Activated naive CD4-positive, alpha-beta T cell treated with anti-CD3 and anti-CD28 coated beads for 36 hours (primary cell): ENCODE data around the gene IFT52. TPM values are rescaled to one million over a fixed set of nuclear protein-coding genes. Genes with fewer than 3 reads are reported as not detected.
"Not testable (repeated sequence)": the region's sequence is repeated elsewhere in the genome, so short reads cannot be mapped to it uniquely, and the experiment has no call there.

ENCODE experiments used
- CTCF ChIA-PET: fragments of 350-600 bp; sonication (Branson Sonifier 250); formaldehyde crosslinking; loops from one replicate; lab custom pipeline; 2021; ENCODE audit warnings: antibody characterized with exemption; lab: Charles Lee
- DNase-seq: peaks from one replicate; pipeline ENCODE4 v3.0.0-alpha.2; 2020
- H3K27ac Mint-ChIP-seq: one replicate; pipeline ENCODE4 v1.8.0; 2021; ENCODE audit warnings: mild to moderate bottlenecking, mixed read lengths
- H3K27me3 Mint-ChIP-seq: one replicate; pipeline ENCODE4 v1.8.0; 2021; ENCODE audit warnings: low read depth, mixed read lengths
- H3K36me3 Mint-ChIP-seq: one replicate; pipeline ENCODE4 v1.8.0; 2021; ENCODE audit warnings: low read depth, mixed read lengths
- H3K4me1 Mint-ChIP-seq: one replicate; pipeline ENCODE4 v1.8.0; 2021; ENCODE audit warnings: low read depth, mixed read lengths
- H3K4me3 Mint-ChIP-seq: one replicate; pipeline ENCODE4 v1.8.0; 2021; ENCODE audit warnings: mild to moderate bottlenecking, moderate library complexity, mixed read lengths
- H3K9me3 Mint-ChIP-seq: one replicate; pipeline ENCODE4 v1.8.0; 2021; ENCODE audit warnings: mixed read lengths
- intact Hi-C: fragments of 100-400 bp; cut with micrococcal nuclease; formaldehyde crosslinking; loops from one replicate; pipeline ENCODE4 v1.15.1; 2023
- total RNA-seq, 2 experiments: library from RNA; stranded (reverse); gene quantifications; one replicate each; pipeline ENCODE4 v1.2.3, GENCODE V29; 2021

IFT52 gene
- total RNA-seq, 2 experiments from 2014 or later: 14.2 to 15.8 TPM

- intact Hi-C loops: no loop called here
- Mint-ChIP-seq H3K27ac (no peak overlapping the region), H3K4me3 (no peak overlapping the region), H3K9me3 (no peaks in the 10 kb centered on the region), H3K36me3 (no peaks in the 10 kb centered on the region), H3K27me3 (no peaks in the 10 kb centered on the region), H3K4me1 (no peaks in the 10 kb centered on the region)
- DNase-seq: no peak
- CTCF ChIA-PET: interaction anchor here (0.9 kb wide), 1 partner anchor 11 kb away, joined by 3 read pairs; no protein-coding TSS in a partner anchor
Observed at GRCh38 chr20:43571310-43571709, 19.4 kb upstream of the IFT52 start.

DNA sequence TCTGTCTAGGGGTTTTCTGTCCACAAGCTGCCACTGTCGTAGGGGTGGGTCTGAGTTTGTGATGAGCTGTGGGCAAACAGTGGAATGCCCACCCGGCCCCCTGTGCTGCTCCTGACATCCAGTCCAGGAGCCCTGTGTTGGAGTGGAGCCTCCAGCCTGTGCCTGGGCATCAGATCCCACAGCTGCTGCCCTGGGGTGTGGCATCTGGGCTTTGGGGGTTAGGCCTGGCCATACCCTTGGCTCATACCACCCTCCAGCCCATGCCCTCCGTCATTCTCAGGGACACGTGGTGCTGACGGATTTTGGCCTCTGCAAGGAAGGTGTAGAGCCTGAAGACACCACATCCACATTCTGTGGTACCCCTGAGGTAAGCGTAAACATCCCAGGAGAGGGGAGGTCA is 19.0 kb upstream of the IFT52 start:
- H3K9me3 Mint-ChIP-seq: no peaks in the 10 kb centered on the region
- DNase-seq: no peak
- no peaks in the 10 kb centered on the region for H3K36me3 Mint-ChIP-seq
- H3K4me1 Mint-ChIP-seq: no peaks in the 10 kb centered on the region
- H3K27me3 Mint-ChIP-seq: no peaks in the 10 kb centered on the region
- CTCF ChIA-PET: interaction anchor here (0.9 kb wide), 1 partner anchor 11 kb away, joined by 3 read pairs; no protein-coding TSS in a partner anchor
- no peak overlapping the region for H3K27ac Mint-ChIP-seq
- H3K4me3 Mint-ChIP-seq: no peak overlapping the region
- intact Hi-C loops: no loop called here

GRCh38 chr20:43572891-43573290 is 17.8 kb upstream of the IFT52 start:
- Mint-ChIP-seq H3K36me3 (no peaks in the 10 kb centered on the region), H3K27ac (no peak overlapping the region), H3K4me3 (no peak overlapping the region), H3K27me3 (no peaks in the 10 kb centered on the region), H3K9me3 (no peaks in the 10 kb centered on the region), H3K4me1 (no peaks in the 10 kb centered on the region)
- CTCF ChIA-PET: no interaction called here
- DNase-seq: no peak
- intact Hi-C loops: no loop called here

GRCh38 chr20:43576108-43576507 is 14.6 kb upstream of the IFT52 start:
- no peak overlapping the region for H3K27ac Mint-ChIP-seq
- no peaks in the 10 kb centered on the region for H3K9me3 Mint-ChIP-seq
- intact Hi-C loops: no loop called here
- no peaks in the 10 kb centered on the region for H3K4me1 Mint-ChIP-seq
- CTCF ChIA-PET: no interaction called here
- H3K4me3 Mint-ChIP-seq: no peak overlapping the region
- no peaks in the 10 kb centered on the region for H3K36me3 Mint-ChIP-seq
- no peaks in the 10 kb centered on the region for H3K27me3 Mint-ChIP-seq
- DNase-seq: no peak

- H3K27me3 Mint-ChIP-seq: no peaks in the 10 kb centered on the region
- DNase-seq: no peak
- H3K4me3 Mint-ChIP-seq: no peak overlapping the region
- CTCF ChIA-PET: no interaction called here
- no peak overlapping the region for H3K27ac Mint-ChIP-seq
- intact Hi-C loops: no loop called here
- H3K9me3 Mint-ChIP-seq: no peaks in the 10 kb centered on the region
- no peaks in the 10 kb centered on the region for H3K4me1 Mint-ChIP-seq
- H3K36me3 Mint-ChIP-seq: no peaks in the 10 kb centered on the region
Observed at GRCh38 chr20:43579861-43580793, 10.6 kb upstream of the IFT52 start.

GRCh38 chr20:43583133-43583864 is 7.4 kb upstream of the IFT52 start:
- no peak for DNase-seq
- Mint-ChIP-seq H3K27me3 (no peaks in the 10 kb centered on the region), H3K9me3 (no peaks in the 10 kb centered on the region), H3K4me3 (no peak overlapping the region), H3K4me1 (no peaks in the 10 kb centered on the region), H3K27ac (no peak overlapping the region), H3K36me3 (no peaks in the 10 kb centered on the region)
- CTCF ChIA-PET: interaction anchor here (0.5 to 1.5 kb wide), 4 partner anchors 12 to 89 kb away, joined by 3 to 5 read pairs (median 4); no protein-coding TSS in a partner anchor
- intact Hi-C loops: no loop called here

DNA sequence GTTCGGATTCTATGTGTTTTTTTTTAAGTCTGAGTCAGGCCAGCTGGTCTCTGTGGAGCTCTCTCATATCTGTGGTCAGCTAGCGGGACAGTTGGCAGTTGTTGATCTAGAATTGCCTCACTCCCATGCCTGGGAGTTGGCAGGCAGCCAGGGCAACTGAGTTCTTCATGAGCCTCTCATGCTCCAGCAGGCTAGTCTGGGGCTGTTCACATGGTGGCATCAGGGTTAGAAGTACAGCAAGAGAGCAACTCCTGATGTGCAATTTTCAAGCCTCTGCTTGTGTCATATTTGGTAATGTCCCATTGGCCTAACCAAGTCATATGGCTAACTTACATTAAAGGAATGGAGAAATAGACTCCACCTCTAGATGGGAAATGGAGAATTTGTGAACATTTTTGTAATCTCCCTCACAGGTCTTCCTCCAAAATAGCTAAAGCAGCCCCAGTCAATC is 6.7 kb upstream of the IFT52 start:
- intact Hi-C loops: no loop called here
- Mint-ChIP-seq H3K36me3 (no peaks in the 10 kb centered on the region), H3K4me3 (no peak overlapping the region), H3K9me3 (no peaks in the 10 kb centered on the region), H3K27me3 (no peaks in the 10 kb centered on the region), H3K27ac (no peak overlapping the region), H3K4me1 (no peaks in the 10 kb centered on the region)
- CTCF ChIA-PET: no interaction called here
- DNase-seq: no peak

DNA sequence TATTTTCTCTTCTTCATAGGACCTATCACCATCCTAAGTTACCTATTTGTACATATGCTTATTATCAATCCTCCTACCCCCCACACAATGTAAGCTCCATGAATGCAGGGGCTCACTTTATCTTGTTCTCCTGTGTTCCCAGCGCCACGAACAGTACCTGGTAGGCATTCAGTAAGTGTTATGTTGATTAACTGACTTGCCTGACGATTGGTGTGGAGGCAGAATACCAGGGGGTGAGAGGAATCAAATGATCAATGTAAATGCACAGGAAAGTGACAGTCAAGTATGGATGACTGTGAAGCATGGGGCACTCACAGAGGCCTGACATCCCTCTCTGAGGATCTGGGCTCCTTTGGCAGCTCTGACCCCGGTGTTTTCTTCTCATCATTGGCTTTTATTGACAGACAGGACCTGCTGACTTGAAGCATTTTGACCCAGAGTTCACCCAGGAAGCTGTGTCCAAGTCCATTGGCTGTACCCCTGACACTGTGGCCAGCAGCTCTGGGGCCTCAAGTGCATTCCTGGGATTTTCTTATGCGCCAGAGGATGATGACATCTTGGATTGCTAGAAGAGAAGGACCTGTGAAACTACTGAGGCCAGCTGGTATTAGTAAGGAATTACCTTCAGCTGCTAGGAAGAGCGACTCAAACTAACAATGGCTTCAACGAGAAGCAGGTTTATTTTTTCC is 6.1 kb upstream of the IFT52 start:
- H3K4me1 Mint-ChIP-seq: peaks cover under 1% of the 10 kb centered on the region
- H3K36me3 Mint-ChIP-seq: no peaks in the 10 kb centered on the region
- H3K27me3 Mint-ChIP-seq: no peaks in the 10 kb centered on the region
- H3K9me3 Mint-ChIP-seq: no peaks in the 10 kb centered on the region
- no peak for DNase-seq
- CTCF ChIA-PET: no interaction called here
- H3K27ac Mint-ChIP-seq: no peak overlapping the region
- no peak overlapping the region for H3K4me3 Mint-ChIP-seq
- intact Hi-C loops: no loop called here

DNA sequence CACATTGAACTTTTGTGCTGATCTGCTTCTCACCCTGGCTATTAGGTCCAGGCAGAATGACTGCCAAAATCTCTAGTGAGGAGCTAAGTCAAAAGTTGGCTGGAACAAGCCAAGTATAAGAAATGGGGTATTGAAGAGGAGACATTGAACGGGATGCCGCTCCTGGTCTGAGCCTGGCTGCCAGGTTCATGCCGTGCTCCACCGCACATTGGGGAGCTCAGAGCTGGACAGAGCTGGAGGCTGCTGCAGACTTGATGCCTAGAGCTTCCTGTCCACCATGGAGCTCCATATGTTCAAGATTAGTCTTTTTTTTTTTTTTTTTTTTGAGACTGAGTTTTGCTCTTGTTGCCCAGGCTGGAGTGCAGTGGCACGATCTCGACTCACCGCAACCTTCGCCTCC is 4.1 kb upstream of the IFT52 start:
- H3K36me3 Mint-ChIP-seq: no peaks in the 10 kb centered on the region
- CTCF ChIA-PET: interaction anchor here (0.5 to 1.3 kb wide), 2 partner anchors 48 to 545 kb away, joined by 3 read pairs; no protein-coding TSS in a partner anchor
- intact Hi-C loops: no loop called here
- H3K9me3 Mint-ChIP-seq: no peaks in the 10 kb centered on the region
- no peak overlapping the region for H3K4me3 Mint-ChIP-seq
- no peak for DNase-seq
- H3K4me1 Mint-ChIP-seq: peaks cover 11% of the 10 kb centered on the region
- no peaks in the 10 kb centered on the region for H3K27me3 Mint-ChIP-seq
- no peak overlapping the region for H3K27ac Mint-ChIP-seq

- intact Hi-C loops, H3K27me3 Mint-ChIP-seq, H3K9me3 Mint-ChIP-seq, DNase-seq, H3K4me3 Mint-ChIP-seq, CTCF ChIA-PET, H3K36me3 Mint-ChIP-seq, H3K27ac Mint-ChIP-seq: not testable (repeated sequence)
- peaks cover 13% of the 10 kb centered on the region for H3K4me1 Mint-ChIP-seq
Observed at GRCh38 chr20:43588526-43588925, 2.2 kb upstream of the IFT52 start.

DNA sequence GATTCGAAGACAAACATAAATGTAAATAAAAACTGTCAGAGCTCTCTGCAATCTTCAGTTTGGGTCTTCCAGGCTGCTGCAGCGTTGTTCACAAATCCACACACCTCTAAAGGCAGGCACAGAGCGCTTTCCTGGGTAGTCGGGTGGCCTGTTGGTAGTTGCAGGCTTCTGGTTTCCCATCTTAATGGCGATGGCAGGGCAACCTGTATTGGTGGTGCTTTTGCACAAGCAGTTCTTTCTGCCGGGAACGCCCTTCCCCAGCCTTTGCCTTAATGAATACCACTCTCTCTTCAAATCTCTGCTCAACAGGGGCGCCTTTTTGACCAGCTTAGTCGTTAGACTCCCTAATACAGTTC is 723 bp upstream of the IFT52 start:
- Mint-ChIP-seq H3K4me3 (peak overlapping the region; percentile 82), H3K27ac (peak overlapping the region; percentile 93), H3K9me3 (no peaks in the 10 kb centered on the region), H3K27me3 (no peaks in the 10 kb centered on the region), H3K36me3 (peaks cover 4% of the 10 kb centered on the region), H3K4me1 (peaks cover 13% of the 10 kb centered on the region)
- peak; percentile 28 for DNase-seq
- CTCF ChIA-PET: interaction anchor here (0.6 to 1.4 kb wide), 2 partner anchors 21 to 104 kb away, joined by 3 read pairs; no protein-coding TSS in a partner anchor
- intact Hi-C loops: loop anchor here (1.0 to 10.0 kb wide), 4 partner anchors 76 to 1975 kb away; partner anchors contain the start of genes CHD6, MYBL2 and SRSF6

DNA sequence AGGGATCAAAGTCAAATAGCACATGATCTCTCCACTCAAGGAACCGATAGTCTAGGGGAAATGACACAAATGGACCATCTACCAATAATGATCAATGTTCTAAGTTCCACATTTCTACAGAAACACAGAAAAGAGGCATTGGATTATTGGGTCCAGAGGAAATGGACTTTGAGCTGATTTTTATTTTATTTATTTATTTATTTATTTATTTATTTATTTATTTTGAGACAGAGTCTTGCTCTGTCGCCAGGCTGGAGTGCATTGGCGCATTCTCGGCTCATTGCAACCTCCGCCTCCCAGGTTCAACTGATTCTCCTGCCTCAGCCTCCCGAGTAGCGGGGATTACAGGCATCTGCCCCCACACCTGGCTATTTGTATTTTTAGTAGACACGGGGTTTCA is 11.2 kb downstream of the IFT52 start:
- H3K4me3 Mint-ChIP-seq, H3K4me1 Mint-ChIP-seq, intact Hi-C loops, H3K9me3 Mint-ChIP-seq, DNase-seq, H3K27me3 Mint-ChIP-seq, H3K27ac Mint-ChIP-seq: not testable (repeated sequence)
- CTCF ChIA-PET: interaction anchor here (1.1 kb wide), 1 partner anchor 35 kb away, joined by 3 read pairs; no protein-coding TSS in a partner anchor
- H3K36me3 Mint-ChIP-seq: peaks cover 15% of the 10 kb centered on the region
